Liver (tissue), 9 donors: ENCODE data around the gene WDR5. TPM values are rescaled to one million over a fixed set of nuclear protein-coding genes. Genes with fewer than 3 reads are reported as not detected.

Experiments
- DNase-seq: peaks from one replicate; pipeline ENCODE4 v3.0.0-alpha.2; 2017; ENCODE audit warnings: low spot score
- H3K27ac ChIP-seq, 2 donors: one replicate each; pipeline ENCODE4 v1.7.0; 2013; ENCODE audit warnings: inconsistent platforms in 2 of 2, low read length in 2 of 2, control low read depth in 1 of 2, low read depth in 1 of 2, mild to moderate bottlenecking in 1 of 2
- H3K27me3 ChIP-seq, 4 donors: one replicate each; pipeline versions ENCODE4 v1.6.1 to v1.7.0; 2013; ENCODE audit warnings: low read length in 3 of 4, inconsistent platforms in 1 of 4, mild to moderate bottlenecking in 1 of 4, moderate library complexity in 1 of 4; ENCODE audit not compliant: control insufficient read depth in 4 of 4, insufficient read depth in 4 of 4
- H3K36me3 ChIP-seq, 4 donors: one replicate each; pipeline versions ENCODE4 v1.6.1 to v1.7.0; 2013; ENCODE audit warnings: low read length in 3 of 4, mild to moderate bottlenecking in 3 of 4, low read depth in 1 of 4, moderate library complexity in 1 of 4; ENCODE audit not compliant: control insufficient read depth in 4 of 4, insufficient read depth in 3 of 4
- H3K4me1 ChIP-seq, 4 donors: one replicate each; pipeline versions ENCODE4 v1.6.1 to v1.7.0; 2013; ENCODE audit warnings: low read length in 3 of 4, mild to moderate bottlenecking in 3 of 4, moderate library complexity in 1 of 4; ENCODE audit not compliant: control insufficient read depth in 4 of 4, insufficient read depth in 4 of 4
- H3K4me3 ChIP-seq, 3 donors: one replicate each; pipeline versions ENCODE4 v1.6.1 to v1.7.0; 2013; ENCODE audit warnings: low read length in 3 of 3, control low read depth in 1 of 3, low read depth in 1 of 3, mild to moderate bottlenecking in 1 of 3
- H3K9ac ChIP-seq, 2 donors: one replicate each; pipeline ENCODE4 v1.7.0; 2013; ENCODE audit warnings: low read length in 2 of 2, mild to moderate bottlenecking in 2 of 2, moderate library complexity in 2 of 2, control low read depth in 1 of 2, low read depth in 1 of 2
- H3K9me3 ChIP-seq, 4 donors: one replicate each; pipeline versions ENCODE4 v1.6.1 to v1.7.0; 2013; ENCODE audit warnings: low read length in 3 of 4; ENCODE audit not compliant: control insufficient read depth in 4 of 4
- ATF3 ChIP-seq: IDR thresholded peaks from 2 replicates; pipeline ENCODE4 v1.6.1; 2016; ENCODE audit warnings: antibody characterized with exemption
- CTCF ChIP-seq: fragments of 150-350 bp; IDR thresholded peaks from 2 replicates; pipeline ENCODE4 v1.5.1; 2017; ENCODE audit warnings: improper control_type of control experiment, low read depth, low read length; ENCODE audit not compliant: missing input control
- EGR1 ChIP-seq, 2 donors: IDR thresholded peaks; 2 replicates each; pipeline ENCODE4 v1.6.1; 2016 to 2018; ENCODE audit warnings: antibody characterized with exemption in 2 of 2, low read depth in 2 of 2
- FOXA1 ChIP-seq: IDR thresholded peaks from 2 replicates; pipeline ENCODE4 v1.6.1; 2016; ENCODE audit warnings: antibody characterized with exemption
- FOXA2 ChIP-seq: IDR thresholded peaks from 2 replicates; pipeline ENCODE4 v1.6.1; 2016; ENCODE audit warnings: antibody characterized with exemption
- GABPA ChIP-seq, 2 donors: IDR thresholded peaks in 1 of 2; conservative IDR thresholded peaks in 1 of 2; 2 replicates each; pipeline ENCODE4 v1.6.1; 2016; ENCODE audit warnings: antibody characterized with exemption in 2 of 2, mild to moderate bottlenecking in 1 of 2, moderate library complexity in 1 of 2
- HNF4A ChIP-seq, 2 donors: conservative IDR thresholded peaks; 2 replicates each; pipeline ENCODE4 v1.6.1; 2016; ENCODE audit warnings: antibody characterized with exemption in 2 of 2, mild to moderate bottlenecking in 2 of 2
- HNF4G ChIP-seq: IDR thresholded peaks from 2 replicates; pipeline ENCODE4 v1.6.1; 2016; ENCODE audit warnings: antibody characterized with exemption
- JUND ChIP-seq, 2 donors: IDR thresholded peaks; 2 replicates each; pipeline ENCODE4 v1.6.1; 2016; ENCODE audit warnings: antibody characterized with exemption in 2 of 2
- MAX ChIP-seq: IDR thresholded peaks from 2 replicates; pipeline ENCODE4 v1.6.1; 2016; ENCODE audit warnings: antibody characterized with exemption
- NR2F2 ChIP-seq: IDR thresholded peaks from 2 replicates; pipeline ENCODE4 v1.6.1; 2016; ENCODE audit warnings: antibody characterized with exemption
- RAD21 ChIP-seq, 2 donors: IDR thresholded peaks; 2 replicates each; pipeline ENCODE4 v1.6.1; 2016; ENCODE audit warnings: antibody characterized with exemption in 2 of 2, mild to moderate bottlenecking in 2 of 2
- REST ChIP-seq: IDR thresholded peaks from 2 replicates; pipeline ENCODE4 v1.6.1; 2016; ENCODE audit warnings: antibody characterized with exemption, mild to moderate bottlenecking
- RXRA ChIP-seq, 2 donors: IDR thresholded peaks; 2 replicates each; pipeline ENCODE4 v1.6.1; 2017 to 2018; ENCODE audit warnings: antibody characterized with exemption in 2 of 2, mild to moderate bottlenecking in 1 of 2
- SP1 ChIP-seq: IDR thresholded peaks from 2 replicates; pipeline ENCODE4 v1.6.1; 2018; ENCODE audit warnings: antibody characterized with exemption, mild to moderate bottlenecking
- TAF1 ChIP-seq: conservative IDR thresholded peaks from 2 replicates; pipeline ENCODE4 v1.6.1; 2016; ENCODE audit warnings: antibody characterized with exemption, mild to moderate bottlenecking
- YY1 ChIP-seq: IDR thresholded peaks from 2 replicates; pipeline ENCODE4 v1.6.1; 2016; ENCODE audit warnings: antibody characterized with exemption, mild to moderate bottlenecking
- ZBTB33 ChIP-seq: IDR thresholded peaks from 2 replicates; pipeline ENCODE4 v1.6.1; 2016; ENCODE audit warnings: antibody characterized with exemption
- WGBS: extraction: QIAGEN DNeasy Blood & Tissue Kit; methylation state at CpG from one replicate; pipeline ENCODE4 v1.1.7; 2013; 5-methylcytosine and 5-hydroxymethylcytosine counted together
- polyA plus RNA-seq, 2 donors: library from polyadenylated mRNA; stranded (reverse) in 1 of 2; unstranded in 1 of 2; fragments of 200-250 nt in 1 of 2; fragments of >200 nt in 1 of 2; fragmentation: Nextera tagmentation in 1 of 2; extraction: Ambion mirVana in 1 of 2; gene quantifications; one replicate each; pipeline versions ENCODE4 v1.2.1 to v1.2.3, GENCODE V29; 2013 to 2015
- total RNA-seq, 2 donors: library from RNA; depleted of rRNA; stranded (reverse); fragments of >200 nt; gene quantifications; one replicate each; pipeline ENCODE4 v1.2.3, GENCODE V29; 2014
- donor health status: healthy.
- donor health status: healthy.
- donor health status: healthy.
- donor health status: healthy.
- donor health status: healthy.

WDR5 gene
- total and polyA plus RNA-seq, 4 donors = 11.1 to 21.6 (median 14.6) TPM

- DNase-seq = no peak
- TF ChIP-seq EGR1 (IDR thresholded peaks at IDR 0.05; ENCODE audit: low read depth in 2 of 2) (no peak), NR2F2 (no peak), FOXA1 (no peak), YY1 (no peak), HNF4A (conservative IDR thresholded peaks at IDR 0.05) (no peak), HNF4G (no peak), ZBTB33 (no peak), JUND (IDR thresholded peaks at IDR 0.05) (no peak), RXRA (IDR thresholded peaks at IDR 0.05) (no peak), REST (no peak), RAD21 (IDR thresholded peaks at IDR 0.05) (no peak), SP1 (no peak), MAX (no peak), GABPA (IDR thresholded peaks at IDR 0.05 in 1 of 2, conservative IDR thresholded peaks at IDR 0.05 in 1 of 2) (no peak), CTCF (no peak), TAF1 (no peak), ATF3 (no peak)
- no peaks in the 10 kb centered on the region for H3K9me3 ChIP-seq
- 50% methylated on average over 6 of the region's 6 CpGs for WGBS
- H3K4me1 ChIP-seq = peaks cover 33 to 81% (median 57%) of the 10 kb centered on the region in 4 donors
- peak overlapping the region; percentile 26 to 81 for H3K9ac ChIP-seq
- H3K27me3 ChIP-seq = no peaks in the 10 kb centered on the region
- peak overlapping the region; percentile 82 to 93 for H3K27ac ChIP-seq
- H3K36me3 ChIP-seq = no peaks in the 10 kb centered on the region
- peak overlapping the region in 1 of 3 donors; percentile 7 for H3K4me3 ChIP-seq
Observed at GRCh38 chr9:134176599-134176968, 40.7 kb downstream of the WDR5 start.

- Histone ChIP-seq H3K9ac (no peak overlapping the region), H3K9me3 (no peaks in the 10 kb centered on the region), H3K36me3 (no peaks in the 10 kb centered on the region), H3K4me1 (peaks cover 33 to 80% (median 60%) of the 10 kb centered on the region in 4 donors), H3K27ac (peak overlapping the region; percentile 89 to 93), H3K27me3 (no peaks in the 10 kb centered on the region), H3K4me3 (no peak overlapping the region)
- no peak for TF ChIP-seq GABPA (IDR thresholded peaks at IDR 0.05 in 1 of 2, conservative IDR thresholded peaks at IDR 0.05 in 1 of 2)
- no peak for TF ChIP-seq FOXA2
- no peak for TF ChIP-seq FOXA1
- TF ChIP-seq TAF1 = no peak
- TF ChIP-seq YY1 = no peak
- no peak for TF ChIP-seq SP1
- TF ChIP-seq RXRA (IDR thresholded peaks at IDR 0.05) = no peak
- no peak for TF ChIP-seq JUND (IDR thresholded peaks at IDR 0.05)
- TF ChIP-seq ZBTB33 = no peak
- no peak for TF ChIP-seq CTCF
- 70% methylated on average over 17 of the region's 17 CpGs for WGBS
- no peak for DNase-seq
Observed at GRCh38 chr9:134177186-134177585, 41.3 kb downstream of the WDR5 start.
